HepG2 (cell line): Measurements from ENCODE around the gene CARMIL3. TPM values are rescaled to one million over a fixed set of nuclear protein-coding genes. Genes with fewer than 3 reads are reported as not detected.
A peak's percentile ranks its signal among the peaks of the same experiment; 100 is the strongest.

ENCODE experiments used
- ATRX ChIP-seq: sonication (generic); formaldehyde crosslinking; IDR thresholded peaks from 2 replicates; pipeline ENCODE4 v1.4.0; 2020; ENCODE audit warnings: missing genetic modification reagents, borderline replicate concordance
- CREB1 ChIP-seq, 2 experiments: fragments of 450-650 bp in 1 of 2; IDR thresholded peaks; 2 replicates each; pipeline ENCODE4 v1.6.1; 2016 to 2017; ENCODE audit warnings: control low read depth in 1 of 2, mild to moderate bottlenecking in 1 of 2, missing compliant biosample characterization in 1 of 2, missing genetic modification characterization in 1 of 2
- DR1 ChIP-seq: sonication (generic); formaldehyde crosslinking; IDR thresholded peaks from 2 replicates; pipeline ENCODE4 v1.8.0; 2021; ENCODE audit warnings: mild to moderate bottlenecking, missing genetic modification reagents, inconsistent platforms
- E2F1 ChIP-seq: sonication (generic); formaldehyde crosslinking; IDR thresholded peaks from 2 replicates; pipeline ENCODE4 v1.5.0; 2020; ENCODE audit warnings: missing genetic modification reagents
- ELF3 ChIP-seq: IDR thresholded peaks from 2 replicates; pipeline ENCODE4 v1.6.1; 2016; ENCODE audit warnings: missing genetic modification reagents, missing compliant biosample characterization
- GRHL1 ChIP-seq: sonication (generic); formaldehyde crosslinking; conservative IDR thresholded peaks from 2 replicates; pipeline ENCODE4 v1.8.0; 2022; ENCODE audit warnings: missing genetic modification reagents
- HHEX ChIP-seq: IDR thresholded peaks from 2 replicates; pipeline ENCODE4 v1.6.1; 2016; ENCODE audit warnings: control low read depth
- IRF9 ChIP-seq: sonication (generic); formaldehyde crosslinking; IDR thresholded peaks from 2 replicates; pipeline ENCODE4 v1.8.0; 2022; ENCODE audit warnings: missing genetic modification reagents, mild to moderate bottlenecking, borderline replicate concordance
- JDP2 ChIP-seq: sonication (generic); formaldehyde crosslinking; IDR thresholded peaks from 2 replicates; pipeline ENCODE4 v1.8.1; 2022; ENCODE audit warnings: missing genetic modification reagents, borderline replicate concordance
- KLF16 ChIP-seq, 2 experiments: sonication (generic) in 1 of 2; formaldehyde crosslinking in 1 of 2; IDR thresholded peaks; 2 replicates each; pipeline versions ENCODE4 v1.6.1 to v1.8.0; 2016 to 2023; ENCODE audit warnings: missing genetic modification reagents in 2 of 2, missing compliant biosample characterization in 1 of 2
- MAFK ChIP-seq, 2 experiments: IDR thresholded peaks in 1 of 2; conservative IDR thresholded peaks in 1 of 2; 2 replicates each; pipeline ENCODE4 v1.6.1; 2011; ENCODE audit warnings: improper control_type of control experiment in 2 of 2, low read length in 2 of 2
- MEF2D ChIP-seq: sonication (generic); formaldehyde crosslinking; IDR thresholded peaks from 2 replicates; pipeline ENCODE4 v1.5.1; 2020; ENCODE audit warnings: mild to moderate bottlenecking, missing genetic modification reagents
- MTF1 ChIP-seq: sonication (generic); formaldehyde crosslinking; IDR thresholded peaks from 2 replicates; pipeline ENCODE4 v1.5.0; 2020; ENCODE audit warnings: missing genetic modification reagents
- SMC3 ChIP-seq: IDR thresholded peaks from 2 replicates; pipeline ENCODE4 v1.6.1; 2011; ENCODE audit warnings: low read length, improper control_type of control experiment
- SOX5 ChIP-seq: IDR thresholded peaks from 2 replicates; pipeline ENCODE4 v1.6.1; 2016; ENCODE audit warnings: borderline replicate concordance
- SYNCRIP ChIP-seq: fragments of 200-400 bp; formaldehyde crosslinking; IDR thresholded peaks from 2 replicates; pipeline ENCODE4 v1.6.1; 2018; ENCODE audit warnings: mild to moderate bottlenecking, low read depth, low read length; ENCODE audit not compliant: insufficient read depth
- U2AF2 ChIP-seq: fragments of 200-400 bp; formaldehyde crosslinking; IDR thresholded peaks from 2 replicates; pipeline ENCODE4 v1.6.1; 2017; ENCODE audit warnings: low read depth, mild to moderate bottlenecking, low read length
- YEATS2 ChIP-seq: sonication (generic); formaldehyde crosslinking; IDR thresholded peaks from 2 replicates; pipeline ENCODE4 v1.4.0; 2020; ENCODE audit warnings: missing genetic modification reagents, borderline replicate concordance
- ZFP82 ChIP-seq: sonication (generic); formaldehyde crosslinking; IDR thresholded peaks from 2 replicates; pipeline ENCODE4 v1.5.1; 2020; ENCODE audit warnings: mild to moderate bottlenecking, missing genetic modification reagents, borderline replicate concordance
- ZNF20 ChIP-seq: sonication (generic); formaldehyde crosslinking; IDR thresholded peaks from 2 replicates; pipeline ENCODE4 v1.4.0; 2020; ENCODE audit warnings: mild to moderate bottlenecking, moderate library complexity, missing genetic modification reagents
- ZNF235 ChIP-seq: sonication (generic); formaldehyde crosslinking; IDR thresholded peaks from 2 replicates; pipeline ENCODE4 v1.8.1; 2023; ENCODE audit warnings: mild to moderate bottlenecking, missing genetic modification reagents, borderline replicate concordance
- ZNF251 ChIP-seq: sonication (generic); formaldehyde crosslinking; IDR thresholded peaks from 2 replicates; pipeline ENCODE4 v1.9.0; 2021; ENCODE audit warnings: mild to moderate bottlenecking, missing genetic modification reagents
- ZNF275 ChIP-seq: sonication (generic); formaldehyde crosslinking; IDR thresholded peaks from 2 replicates; pipeline ENCODE4 v1.8.0; 2022; ENCODE audit warnings: missing genetic modification reagents, mild to moderate bottlenecking, inconsistent platforms, borderline replicate concordance
- ZNF337 ChIP-seq: sonication (generic); formaldehyde crosslinking; IDR thresholded peaks from 2 replicates; pipeline ENCODE4 v1.5.1; 2020; ENCODE audit warnings: missing genetic modification reagents, low read depth, mild to moderate bottlenecking, borderline replicate concordance
- ZNF660 ChIP-seq: sonication (generic); formaldehyde crosslinking; IDR thresholded peaks from 2 replicates; pipeline ENCODE4 v1.5.1; 2020; ENCODE audit warnings: mild to moderate bottlenecking, low read depth, missing genetic modification reagents, borderline replicate concordance
- polyA plus RNA-seq, 8 experiments: library from polyadenylated mRNA; depleted of rRNA in 3 of 8; stranded (reverse) in 7 of 8; unstranded in 1 of 8; fragments of >200 nt; fragmentation: Illumina TruSeq in 4 of 8; extraction: Trizol in 4 of 8; gene quantifications; 2 replicates each; pipeline versions ENCODE4 v1.2.1 to v1.2.3, GENCODE V29; 2011 to 2016; ENCODE audit warnings: low read depth in 4 of 8, missing spikeins in 1 of 8, mixed read lengths in 1 of 8; ENCODE audit not compliant: insufficient read depth in 1 of 8
- total RNA-seq, 5 experiments: library from RNA; depleted of rRNA; stranded (reverse); fragments of >200 nt; fragmentation: Illumina TruSeq; extraction: Trizol; gene quantifications; 2 replicates each; pipeline ENCODE4 v1.2.3, GENCODE V29; 2016; ENCODE audit warnings: low read depth in 1 of 5

CARMIL3 gene
- total and polyA plus RNA-seq, 2 of the 13 experiments (the other 11 are each of a cell fraction or from before 2014, with no cell fraction given) = 0.27 to 0.55 TPM

GRCh38 chr14:24080888-24081738 is 29.3 kb downstream of the CARMIL3 start (continued):
- TF ChIP-seq ZNF275 (CRISPR knock-in tag) (no peak), ZNF20 (CRISPR knock-in tag) (no peak), GRHL1 (no peak), E2F1 (CRISPR knock-in tag) (no peak), MTF1 (CRISPR knock-in tag) (no peak), ZNF251 (no peak), MEF2D (CRISPR knock-in tag) (no peak), SOX5 (no peak), CREB1 (IDR thresholded peaks at IDR 0.05) (no peak), CREB1 (CRISPR knock-in tag; IDR thresholded peaks at IDR 0.05) (no peak), ZNF660 (CRISPR knock-in tag) (no peak), MAFK (conservative IDR thresholded peaks at IDR 0.05 in 1 of 2, IDR thresholded peaks at IDR 0.05 in 1 of 2; ENCODE audit: low read length in 2 of 2) (no peak), ZFP82 (CRISPR knock-in tag) (no peak), U2AF2 (no peak), KLF16 (CRISPR knock-in tag; IDR thresholded peaks at IDR 0.05) (no peak), SYNCRIP (no peak), ELF3 (CRISPR knock-in tag) (0 out of 2 replicates have a peak, but pooled peaks have one; percentile 12), ZNF337 (no peak), DR1 (CRISPR knock-in tag) (no peak; the same call in 1 of the 2 replicates), YEATS2 (peak; percentile 20; the same call in 1 of the 2 replicates), ZNF235 (CRISPR knock-in tag) (peak; percentile 60; the same call in 1 of the 2 replicates), JDP2 (no peak), SMC3 (no peak), ATRX (CRISPR knock-in tag) (no peak), HHEX (CRISPR knock-in tag) (no peak), IRF9 (CRISPR knock-in tag) (no peak)
